Epithelial cell of esophagus (primary cell): ENCODE results near the gene GPATCH2.
A peak's percentile ranks its signal among the peaks of the same experiment; 100 is the strongest.

Experiments
- DNase-seq: peaks from one replicate; pipeline ENCODE4 v3.0.0; 2010; ENCODE audit warnings: low read depth
- H3K4me3 ChIP-seq: 2 replicates; pipeline ENCODE4 v1.5.1; 2011; ENCODE audit warnings: mild to moderate bottlenecking, low read length, control low read depth
- TF ChIP-seq, protein P1 (sequence below): IDR thresholded peaks from 2 replicates; pipeline ENCODE4 v1.5.1; 2011; ENCODE audit warnings: low read depth, mild to moderate bottlenecking, low read length, control low read depth, inconsistent platforms; ENCODE audit not compliant: insufficient read depth; ENCODE audit errors: missing control alignments

The GPATCH2 gene

DNA sequence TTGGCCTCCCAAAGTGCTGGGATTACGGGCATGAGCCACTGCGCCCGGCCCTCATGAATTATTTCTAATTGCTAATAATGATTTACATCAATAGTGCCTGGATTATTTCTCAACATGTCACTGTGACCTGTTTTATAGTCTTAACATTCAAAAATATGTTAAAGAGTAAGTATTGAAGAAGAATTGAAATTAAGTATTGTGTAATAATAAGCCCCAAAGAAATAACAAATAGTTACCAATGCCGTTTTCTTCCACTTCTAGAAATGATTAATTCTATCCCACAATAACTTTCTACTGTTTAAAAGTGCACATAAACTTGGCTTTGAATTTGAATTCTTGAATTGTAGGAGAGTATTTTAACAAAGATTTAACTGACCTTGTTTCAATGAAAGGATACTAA, 19.8 kb upstream of the GPATCH2 start:
- no peak for DNase-seq
- H3K4me3 ChIP-seq, result no peak overlapping the region
- TF ChIP-seq, protein P1, sequence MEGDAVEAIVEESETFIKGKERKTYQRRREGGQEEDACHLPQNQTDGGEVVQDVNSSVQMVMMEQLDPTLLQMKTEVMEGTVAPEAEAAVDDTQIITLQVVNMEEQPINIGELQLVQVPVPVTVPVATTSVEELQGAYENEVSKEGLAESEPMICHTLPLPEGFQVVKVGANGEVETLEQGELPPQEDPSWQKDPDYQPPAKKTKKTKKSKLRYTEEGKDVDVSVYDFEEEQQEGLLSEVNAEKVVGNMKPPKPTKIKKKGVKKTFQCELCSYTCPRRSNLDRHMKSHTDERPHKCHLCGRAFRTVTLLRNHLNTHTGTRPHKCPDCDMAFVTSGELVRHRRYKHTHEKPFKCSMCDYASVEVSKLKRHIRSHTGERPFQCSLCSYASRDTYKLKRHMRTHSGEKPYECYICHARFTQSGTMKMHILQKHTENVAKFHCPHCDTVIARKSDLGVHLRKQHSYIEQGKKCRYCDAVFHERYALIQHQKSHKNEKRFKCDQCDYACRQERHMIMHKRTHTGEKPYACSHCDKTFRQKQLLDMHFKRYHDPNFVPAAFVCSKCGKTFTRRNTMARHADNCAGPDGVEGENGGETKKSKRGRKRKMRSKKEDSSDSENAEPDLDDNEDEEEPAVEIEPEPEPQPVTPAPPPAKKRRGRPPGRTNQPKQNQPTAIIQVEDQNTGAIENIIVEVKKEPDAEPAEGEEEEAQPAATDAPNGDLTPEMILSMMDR, result no peak

DNA sequence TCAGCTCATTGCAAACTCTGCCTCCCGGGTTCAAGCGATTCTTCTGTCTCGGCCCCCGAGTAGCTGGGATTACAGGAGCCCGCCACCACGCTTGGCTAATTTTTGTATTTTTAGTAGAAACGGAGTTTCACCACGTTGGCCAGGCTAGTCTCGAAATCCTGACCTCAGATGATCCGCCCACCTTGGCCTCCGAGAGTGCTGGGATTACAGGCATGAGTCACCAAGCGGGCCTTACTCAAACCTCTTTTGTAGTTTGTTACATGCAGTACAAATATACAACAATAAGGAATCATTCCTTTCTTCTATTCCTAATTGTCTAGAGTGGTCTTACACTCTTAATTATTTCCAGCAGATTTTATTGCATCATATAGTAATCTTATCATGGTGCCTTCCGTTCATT, 16.9 kb upstream of the GPATCH2 start:
- no peak for DNase-seq
- H3K4me3 ChIP-seq, result no peak overlapping the region
- TF ChIP-seq, protein P1, result no peak

DNA sequence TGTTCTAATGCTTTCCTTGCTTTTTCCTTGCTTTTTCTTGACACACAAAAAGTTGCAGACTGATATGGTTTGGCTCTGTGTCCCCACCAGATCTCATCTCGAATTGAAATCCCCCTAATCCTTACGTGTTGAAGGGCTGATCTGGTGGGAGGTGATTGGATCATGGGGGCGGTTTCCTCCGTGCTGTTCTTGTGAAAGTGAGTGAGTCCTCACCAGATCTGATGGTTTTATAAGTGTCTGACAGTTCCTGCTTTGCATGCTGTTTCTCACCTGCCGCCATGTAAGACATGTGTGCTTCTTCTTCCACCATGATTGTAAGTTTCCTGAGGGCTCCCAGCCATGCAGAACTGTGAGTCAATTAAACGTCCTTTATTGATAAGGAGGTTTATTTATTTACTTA, 11.6 kb upstream of the GPATCH2 start:
- TF ChIP-seq, protein P1, result no peak
- H3K4me3 ChIP-seq, result no peak overlapping the region
- DNase-seq, result no peak

DNA sequence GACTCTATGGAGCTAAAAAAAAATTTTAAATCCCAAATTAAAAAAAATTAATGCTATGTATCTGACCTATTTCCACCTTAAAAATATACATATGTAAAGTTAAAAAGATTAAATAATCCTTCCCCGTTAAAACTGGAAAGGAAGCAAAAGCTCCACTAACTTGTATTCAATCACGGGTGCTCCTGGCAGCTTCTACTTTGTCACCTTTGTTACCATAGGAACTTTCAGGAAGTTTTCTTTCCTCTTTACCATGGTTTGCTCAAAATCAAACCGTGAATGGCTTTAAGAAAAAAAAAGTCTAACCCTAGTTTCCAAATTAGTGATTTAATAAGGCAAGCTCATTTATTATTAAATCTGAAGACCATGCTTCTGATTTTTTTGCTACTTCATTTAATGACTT, 3.5 kb downstream of the GPATCH2 start:
- no peak overlapping the region for H3K4me3 ChIP-seq
- TF ChIP-seq, protein P1, result no peak
- no peak for DNase-seq

DNA sequence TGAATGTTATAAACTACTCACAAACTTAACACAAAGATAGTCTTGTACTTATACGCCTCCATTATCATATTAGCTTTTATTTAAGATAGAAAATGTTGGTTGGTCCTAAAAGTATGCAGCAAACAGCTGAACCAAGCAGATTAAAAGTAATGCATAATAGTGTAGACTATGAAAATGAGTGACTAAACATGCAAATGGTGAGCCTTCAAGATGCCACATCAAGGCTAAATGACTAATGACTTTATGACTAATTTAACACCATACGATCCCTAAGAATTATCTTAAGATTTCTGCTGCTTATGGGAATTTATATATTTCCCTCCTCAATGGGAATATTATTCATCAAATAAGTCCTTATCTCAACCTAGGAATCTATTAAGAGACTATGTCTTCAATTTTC, 4.6 kb downstream of the GPATCH2 start:
- DNase-seq, result peak; percentile 52
- TF ChIP-seq, protein P1, result no peak
- H3K4me3 ChIP-seq, result no peak overlapping the region

DNA sequence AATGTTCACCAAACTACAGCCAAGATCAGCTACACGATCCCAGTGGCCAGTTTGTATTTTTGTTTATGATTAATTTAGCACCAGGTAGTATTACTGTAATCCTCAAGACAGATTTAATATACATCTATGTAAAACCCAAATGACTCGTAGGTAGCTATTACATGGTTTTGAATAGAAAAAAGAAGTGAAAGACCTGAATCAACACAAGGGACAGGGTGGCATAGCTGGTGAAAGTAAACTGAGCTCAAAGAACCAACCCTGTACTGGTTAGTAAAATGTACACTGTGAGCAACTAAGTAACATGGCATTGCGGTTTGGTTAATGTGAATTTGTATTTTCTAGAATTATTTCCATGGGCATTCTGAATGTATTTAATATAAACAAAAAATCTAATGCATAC, 8.8 kb downstream of the GPATCH2 start:
- no peak overlapping the region for H3K4me3 ChIP-seq
- DNase-seq, result no peak
- TF ChIP-seq, protein P1, result no peak

DNA sequence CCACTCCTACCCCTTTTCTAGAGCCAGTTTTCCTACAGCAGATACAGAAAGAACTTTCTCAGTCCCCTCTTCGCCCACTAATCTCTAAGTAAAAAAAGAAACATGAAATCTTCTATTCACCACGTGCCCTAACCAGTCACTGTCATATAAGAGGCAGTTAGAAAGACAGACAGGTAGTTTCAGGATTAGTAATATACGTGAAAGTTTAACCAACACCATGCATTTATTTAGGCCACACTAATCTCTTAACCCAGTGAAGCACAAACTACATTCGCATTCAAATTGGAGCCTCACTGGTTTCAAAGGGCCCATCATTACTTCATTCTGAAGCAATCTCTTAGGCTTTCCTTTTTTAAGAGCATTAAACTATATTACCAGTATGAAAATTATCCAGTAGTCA, 10.1 kb downstream of the GPATCH2 start:
- TF ChIP-seq, protein P1, result no peak
- no peak overlapping the region for H3K4me3 ChIP-seq
- no peak for DNase-seq
